HepG2 (cell line): Measurements from ENCODE around the gene EPS8L3. TPM values are rescaled to one million over a fixed set of nuclear protein-coding genes. Genes with fewer than 3 reads are reported as not detected.

ENCODE experiments used
- ARHGAP35 ChIP-seq: sonication (generic); formaldehyde crosslinking; IDR thresholded peaks from 2 replicates; pipeline ENCODE4 v1.9.0; 2022; ENCODE audit warnings: mild to moderate bottlenecking, inconsistent platforms, moderate library complexity, missing genetic modification reagents, borderline replicate concordance
- BRCA1 ChIP-seq: sonication (generic); formaldehyde crosslinking; IDR thresholded peaks from 2 replicates; pipeline ENCODE4 v1.4.0; 2020; ENCODE audit warnings: missing genetic modification reagents
- CENPX ChIP-seq: sonication (generic); formaldehyde crosslinking; IDR thresholded peaks from 2 replicates; pipeline ENCODE4 v1.9.0; 2021; ENCODE audit warnings: mild to moderate bottlenecking, missing genetic modification reagents, moderate library complexity
- ELF4 ChIP-seq: sonication (generic); formaldehyde crosslinking; IDR thresholded peaks from 2 replicates; pipeline ENCODE4 v1.5.0; 2020; ENCODE audit warnings: missing genetic modification reagents, mild to moderate bottlenecking, moderate library complexity, borderline replicate concordance
- GZF1 ChIP-seq: sonication (generic); formaldehyde crosslinking; IDR thresholded peaks from 2 replicates; pipeline ENCODE4 v1.5.1; 2020; ENCODE audit warnings: mild to moderate bottlenecking, missing genetic modification reagents
- HOXA7 ChIP-seq: sonication (generic); formaldehyde crosslinking; IDR thresholded peaks from 2 replicates; pipeline ENCODE4 v1.8.1; 2022; ENCODE audit warnings: mild to moderate bottlenecking, missing genetic modification reagents, moderate library complexity
- HOXA9 ChIP-seq: sonication (generic); formaldehyde crosslinking; IDR thresholded peaks from 2 replicates; pipeline ENCODE4 v1.8.1; 2022; ENCODE audit warnings: missing genetic modification reagents, mild to moderate bottlenecking, moderate library complexity, borderline replicate concordance
- KAT8 ChIP-seq: IDR thresholded peaks from 2 replicates; pipeline ENCODE4 v1.6.1; 2016; ENCODE audit warnings: missing genetic modification reagents, missing compliant biosample characterization
- NFYB ChIP-seq: sonication (generic); formaldehyde crosslinking; IDR thresholded peaks from 2 replicates; pipeline ENCODE4 v1.4.0; 2020; ENCODE audit warnings: missing genetic modification reagents
- NR3C1 ChIP-seq: sonication (generic); formaldehyde crosslinking; IDR thresholded peaks from 2 replicates; pipeline ENCODE4 v1.4.0; 2020; ENCODE audit warnings: missing genetic modification reagents
- PRMT3 ChIP-seq: sonication (generic); formaldehyde crosslinking; IDR thresholded peaks from 2 replicates; pipeline ENCODE4 v1.8.1; 2022; ENCODE audit warnings: low read depth, mild to moderate bottlenecking, moderate library complexity, missing genetic modification reagents, borderline replicate concordance
- SRSF1 ChIP-seq: fragments of 200-400 bp; formaldehyde crosslinking; optimal IDR thresholded peaks from 2 replicates; pipeline ENCODE3; 2017; ENCODE audit warnings: mild to moderate bottlenecking, low read depth, low read length, moderate library complexity
- THAP8 ChIP-seq: sonication (generic); formaldehyde crosslinking; IDR thresholded peaks from 2 replicates; pipeline ENCODE4 v1.5.1; 2020; ENCODE audit warnings: missing genetic modification reagents, mild to moderate bottlenecking, borderline replicate concordance
- TSC22D2 ChIP-seq: sonication (generic); formaldehyde crosslinking; IDR thresholded peaks from 2 replicates; pipeline ENCODE4 v1.5.1; 2020; ENCODE audit warnings: missing genetic modification reagents, mild to moderate bottlenecking, borderline replicate concordance
- XBP1 ChIP-seq: sonication (generic); formaldehyde crosslinking; IDR thresholded peaks from 2 replicates; pipeline ENCODE4 v1.5.0; 2020; ENCODE audit warnings: missing genetic modification reagents
- ZBED4 ChIP-seq: sonication (generic); formaldehyde crosslinking; IDR thresholded peaks from 2 replicates; pipeline ENCODE4 v1.4.0; 2020; ENCODE audit warnings: missing genetic modification reagents, borderline replicate concordance
- ZNF432 ChIP-seq: sonication (generic); formaldehyde crosslinking; IDR thresholded peaks from 2 replicates; pipeline ENCODE4 v1.5.0; 2020; ENCODE audit warnings: missing genetic modification reagents, mild to moderate bottlenecking, borderline replicate concordance
- polyA plus RNA-seq, 8 experiments: library from polyadenylated mRNA; depleted of rRNA in 3 of 8; stranded (reverse) in 7 of 8; unstranded in 1 of 8; fragments of >200 nt; fragmentation: Illumina TruSeq in 4 of 8; extraction: Trizol in 4 of 8; gene quantifications; 2 replicates each; pipeline versions ENCODE4 v1.2.1 to v1.2.3, GENCODE V29; 2011 to 2016; ENCODE audit warnings: low read depth in 4 of 8, missing spikeins in 1 of 8, mixed read lengths in 1 of 8; ENCODE audit not compliant: insufficient read depth in 1 of 8
- total RNA-seq, 5 experiments: library from RNA; depleted of rRNA; stranded (reverse); fragments of >200 nt; fragmentation: Illumina TruSeq; extraction: Trizol; gene quantifications; 2 replicates each; pipeline ENCODE4 v1.2.3, GENCODE V29; 2016; ENCODE audit warnings: low read depth in 1 of 5
- TF ChIP-seq, protein P1 (sequence below): sonication (generic); formaldehyde crosslinking; IDR thresholded peaks from 2 replicates; pipeline ENCODE4 v1.9.0; 2021; ENCODE audit warnings: missing genetic modification reagents, borderline replicate concordance
- TF ChIP-seq, protein P2 (sequence below), 2 experiments: sonication (generic) in 1 of 2; formaldehyde crosslinking in 1 of 2; IDR thresholded peaks; 2 replicates each; pipeline versions ENCODE4 v1.5.1 to v1.6.1; 2011 to 2020; ENCODE audit warnings: borderline replicate concordance in 1 of 2, low read depth in 1 of 2, low read length in 1 of 2, mild to moderate bottlenecking in 1 of 2, missing genetic modification reagents in 1 of 2, moderate library complexity in 1 of 2

The EPS8L3 gene
- total and polyA plus RNA-seq, 2 of the 13 experiments (the other 11 are each of a cell fraction or from before 2014, with no cell fraction given): 18.2 to 106 TPM

DNA sequence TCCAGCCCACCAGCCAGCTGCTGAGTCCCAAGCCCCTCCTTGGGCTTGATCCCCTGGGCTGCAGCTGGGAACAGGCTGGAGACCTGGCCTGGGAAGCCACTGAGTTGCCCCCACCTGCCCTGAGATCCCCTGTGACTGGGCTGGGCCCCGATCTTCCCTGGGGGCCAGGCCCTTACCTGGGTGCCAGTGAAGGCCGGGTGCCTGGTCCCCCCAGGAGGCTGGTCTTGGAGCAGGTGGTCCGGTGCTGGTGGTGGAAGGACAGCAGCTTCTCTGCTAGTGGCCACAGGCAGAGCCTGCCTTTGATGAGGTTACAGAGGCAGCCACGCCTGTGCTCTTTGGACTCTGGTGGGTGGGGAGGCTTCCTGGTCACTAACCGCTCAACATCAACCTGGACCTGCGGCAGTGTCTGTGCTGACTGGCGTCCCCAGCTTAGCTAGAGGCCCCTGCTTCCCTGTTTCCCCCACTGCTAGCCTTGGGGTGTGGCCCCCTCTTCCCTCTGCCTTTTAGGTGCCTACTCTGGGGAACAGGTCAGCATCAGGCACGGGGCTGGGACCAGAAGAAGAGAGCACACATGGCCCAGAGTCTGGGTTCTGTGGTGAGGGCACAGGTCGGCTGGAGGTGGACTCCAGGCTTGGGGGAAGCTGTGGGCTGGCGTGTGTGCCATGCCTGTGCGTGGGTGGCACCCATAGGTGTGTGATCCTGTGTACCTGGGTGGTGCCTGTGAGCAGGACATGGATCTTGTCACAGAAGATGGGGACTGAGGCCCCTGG is at the start of gene EPS8L3 (continued):
- TF ChIP-seq PRMT3 (CRISPR knock-in tag): no peak
- peak; percentile 63 for TF ChIP-seq SRSF1
- TF ChIP-seq XBP1 (CRISPR knock-in tag): no peak
- no peak for TF ChIP-seq HOXA7 (CRISPR knock-in tag)
- TF ChIP-seq, protein P1, sequence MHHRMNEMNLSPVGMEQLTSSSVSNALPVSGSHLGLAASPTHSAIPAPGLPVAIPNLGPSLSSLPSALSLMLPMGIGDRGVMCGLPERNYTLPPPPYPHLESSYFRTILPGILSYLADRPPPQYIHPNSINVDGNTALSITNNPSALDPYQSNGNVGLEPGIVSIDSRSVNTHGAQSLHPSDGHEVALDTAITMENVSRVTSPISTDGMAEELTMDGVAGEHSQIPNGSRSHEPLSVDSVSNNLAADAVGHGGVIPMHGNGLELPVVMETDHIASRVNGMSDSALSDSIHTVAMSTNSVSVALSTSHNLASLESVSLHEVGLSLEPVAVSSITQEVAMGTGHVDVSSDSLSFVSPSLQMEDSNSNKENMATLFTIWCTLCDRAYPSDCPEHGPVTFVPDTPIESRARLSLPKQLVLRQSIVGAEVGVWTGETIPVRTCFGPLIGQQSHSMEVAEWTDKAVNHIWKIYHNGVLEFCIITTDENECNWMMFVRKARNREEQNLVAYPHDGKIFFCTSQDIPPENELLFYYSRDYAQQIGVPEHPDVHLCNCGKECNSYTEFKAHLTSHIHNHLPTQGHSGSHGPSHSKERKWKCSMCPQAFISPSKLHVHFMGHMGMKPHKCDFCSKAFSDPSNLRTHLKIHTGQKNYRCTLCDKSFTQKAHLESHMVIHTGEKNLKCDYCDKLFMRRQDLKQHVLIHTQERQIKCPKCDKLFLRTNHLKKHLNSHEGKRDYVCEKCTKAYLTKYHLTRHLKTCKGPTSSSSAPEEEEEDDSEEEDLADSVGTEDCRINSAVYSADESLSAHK: no peak; the same call in 1 of the 2 replicates
- TF ChIP-seq NFYB (CRISPR knock-in tag): no peak
- peak; percentile 78; the same call in 1 of the 2 replicates for TF ChIP-seq TSC22D2 (CRISPR knock-in tag)
- no peak for TF ChIP-seq BRCA1
- TF ChIP-seq THAP8 (CRISPR knock-in tag): no peak
- TF ChIP-seq ZBED4 (CRISPR knock-in tag): peak; percentile 73; the same call in 1 of the 2 replicates
- TF ChIP-seq NR3C1 (CRISPR knock-in tag): no peak
- no peak for TF ChIP-seq HOXA9 (CRISPR knock-in tag)
- TF ChIP-seq KAT8 (CRISPR knock-in tag): peak; percentile 80
- no peak for TF ChIP-seq CENPX (CRISPR knock-in tag)
- TF ChIP-seq ARHGAP35 (CRISPR knock-in tag): 0 out of 2 replicates have a peak, but pooled peaks have one; percentile 23
- TF ChIP-seq, protein P2, sequence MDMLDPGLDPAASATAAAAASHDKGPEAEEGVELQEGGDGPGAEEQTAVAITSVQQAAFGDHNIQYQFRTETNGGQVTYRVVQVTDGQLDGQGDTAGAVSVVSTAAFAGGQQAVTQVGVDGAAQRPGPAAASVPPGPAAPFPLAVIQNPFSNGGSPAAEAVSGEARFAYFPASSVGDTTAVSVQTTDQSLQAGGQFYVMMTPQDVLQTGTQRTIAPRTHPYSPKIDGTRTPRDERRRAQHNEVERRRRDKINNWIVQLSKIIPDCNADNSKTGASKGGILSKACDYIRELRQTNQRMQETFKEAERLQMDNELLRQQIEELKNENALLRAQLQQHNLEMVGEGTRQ (IDR thresholded peaks at IDR 0.05; ENCODE audit: low read depth, low read length): no peak
- TF ChIP-seq, protein P2 (CRISPR knock-in tag; IDR thresholded peaks at IDR 0.05; ENCODE audit: borderline replicate concordance): no peak
- no peak for TF ChIP-seq ZNF432 (CRISPR knock-in tag)
- TF ChIP-seq ELF4 (CRISPR knock-in tag): 0 out of 2 replicates have a peak, but pooled peaks have one; percentile 50
- TF ChIP-seq GZF1 (CRISPR knock-in tag): peak; percentile 59; the same call in 1 of the 2 replicates
